H1 (cell line): ENCODE data around the gene CCDC88C. TPM values are rescaled to one million over a fixed set of nuclear protein-coding genes. Genes with fewer than 3 reads are reported as not detected.

Experiments
- BCL11A ChIP-seq, 2 experiments: IDR thresholded peaks; one replicate each; pipeline ENCODE4 v1.6.1; 2011; ENCODE audit warnings: low read depth in 2 of 2, low read length in 2 of 2, mild to moderate bottlenecking in 2 of 2
- SUZ12 ChIP-seq: fragments of 200-600 bp; sonication (generic); IDR thresholded peaks from 2 replicates; pipeline ENCODE4 v1.6.1; 2012; ENCODE audit warnings: mild to moderate bottlenecking, inconsistent platforms, low read length, moderate library complexity, mixed read lengths
- polyA plus RNA-seq, 7 experiments: library from polyadenylated mRNA; depleted of rRNA in 3 of 7; stranded (reverse) in 5 of 7; unstranded in 2 of 7; fragments of >200 nt in 5 of 7; fragments of 200-250 nt in 2 of 7; gene quantifications; 1 replicate in 5 of 7; 2 replicates in 1 of 7; 4 replicates in 1 of 7; pipeline versions ENCODE4 v1.2.1 to v1.2.3, GENCODE V29; 2011 to 2013; ENCODE audit warnings: missing spikeins in 2 of 7, mixed read lengths in 2 of 7
- total RNA-seq: library from RNA; stranded (reverse); fragmentation: NEBNext Ultra II Directional; extraction: Animal tissue kit (Norgen Biotek cat#: 25700); gene quantifications from 2 replicates; pipeline ENCODE4 v1.2.1, GENCODE V29; 2021

CCDC88C gene
- total and polyA plus RNA-seq, 2 of the 8 experiments (the other 6 are each of a cell fraction or from before 2014, with no cell fraction given) = 10.3 to 57.7 TPM

GRCh38 chr14:91280129-91280528 is 137.5 kb downstream of the CCDC88C start (continued):
- no peak for TF ChIP-seq SUZ12
- TF ChIP-seq BCL11A (IDR thresholded peaks at IDR 0.05; ENCODE audit: low read depth in 2 of 2, low read length in 2 of 2) = no peak
